GM12878 (cell line): Measurements from ENCODE around the gene LDLRAD4. TPM values are rescaled to one million over a fixed set of nuclear protein-coding genes. Genes with fewer than 3 reads are reported as not detected.

Experiments
- ATAC-seq: fragments of 200-7000 bp; cut with Tn5 transposase; 3 replicates; pipeline ENCODE4 v1.9.1; 2020; ENCODE audit warnings: mild to moderate bottlenecking, moderate library complexity
- BruUV-seq: library from RNA; stranded (reverse); fragments of 400-500 nt; replicated peaks from 2 replicates; lab custom pipeline; 2021; lab: Mats Ljungman, UMichigan
- CTCF ChIA-PET: fragments of 300-600 bp; sonication (Branson Sonifier 250); formaldehyde crosslinking; extraction: SDS; loops from one replicate; lab custom pipeline; 2021; ENCODE audit warnings: inconsistent platforms; lab: Yijun Ruan, JAX
- POLR2A ChIA-PET: fragments of 350-600 bp; formaldehyde crosslinking; extraction: SDS; loops from one replicate; lab custom pipeline; 2021; ENCODE audit warnings: inconsistent platforms; lab: Charles Lee
- RAD21 ChIA-PET: fragments of 300-600 bp; sonication (Branson Sonifier 250); formaldehyde crosslinking; loops from one replicate; lab custom pipeline; 2023; ENCODE audit warnings: antibody characterized with exemption; ENCODE audit not compliant: unreplicated experiment; lab: Charles Lee
- SMC1A ChIA-PET: fragments of 300-600 bp; sonication (Branson Sonifier 250); formaldehyde crosslinking; loops from one replicate; lab custom pipeline; 2023; ENCODE audit not compliant: unreplicated experiment, uncharacterized antibody; lab: Charles Lee
- DNase-seq: peaks from one replicate; pipeline ENCODE4 v3.0.0-alpha.2; 2011; ENCODE audit warnings: low read depth, low spot score
- FAIRE-seq: peaks from 3 replicates; lab custom pipeline; 2011; peaks lifted over from hg19 to GRCh38; lab: Jason Lieb, UNC
- H2AFZ ChIP-seq: 2 replicates; pipeline ENCODE4 v1.6.0; 2011; ENCODE audit warnings: low read depth, low read length, control low read depth; ENCODE audit not compliant: control insufficient read depth
- H3K27ac ChIP-seq: 2 replicates; pipeline ENCODE4 v1.5.1; 2011; ENCODE audit warnings: control low read depth; ENCODE audit not compliant: control insufficient read depth, insufficient read depth
- H3K27me3 ChIP-seq, 2 experiments: replicated peaks in 1 of 2; 2 replicates each; pipeline versions ENCODE4 v1.6.0 to v1.6.1; 2011; ENCODE audit warnings: low read length in 1 of 2; ENCODE audit not compliant: control insufficient read depth in 2 of 2, insufficient read depth in 2 of 2
- H3K36me3 ChIP-seq, 2 experiments: 2 replicates each; pipeline ENCODE4 v1.5.1; 2011; ENCODE audit warnings: low read length in 1 of 2; ENCODE audit not compliant: control insufficient read depth in 2 of 2, insufficient read depth in 2 of 2
- H3K4me1 ChIP-seq: 2 replicates; pipeline ENCODE4 v1.6.1; 2011; ENCODE audit warnings: mild to moderate bottlenecking, low read length, moderate library complexity, mixed read lengths; ENCODE audit not compliant: control insufficient read depth, insufficient read depth
- H3K4me2 ChIP-seq: 2 replicates; pipeline ENCODE4 v1.6.0; 2011; ENCODE audit warnings: control low read depth; ENCODE audit not compliant: control insufficient read depth, insufficient read depth
- H3K4me3 ChIP-seq: fragments of 200-600 bp; sonication (generic); 2 replicates; pipeline ENCODE4 v1.5.1; 2016
- H3K79me2 ChIP-seq: 2 replicates; pipeline ENCODE4 v1.6.0; 2011; ENCODE audit warnings: low read length; ENCODE audit not compliant: control insufficient read depth, insufficient read depth
- H3K9ac ChIP-seq: 2 replicates; pipeline ENCODE4 v1.8.0; 2011; ENCODE audit warnings: low read length, control low read depth, mixed read lengths; ENCODE audit not compliant: control insufficient read depth, insufficient read depth
- H3K9me3 ChIP-seq: replicated peaks from 3 replicates; pipeline ENCODE4 v1.5.1; 2011; ENCODE audit warnings: mild to moderate bottlenecking, low read length; ENCODE audit not compliant: control insufficient read depth, insufficient read depth
- H4K20me1 ChIP-seq: 2 replicates; pipeline ENCODE4 v1.6.0; 2011; ENCODE audit not compliant: control insufficient read depth, insufficient read depth
- ASH2L ChIP-seq: fragments of 300-600, 200-600 bp; sonication (generic); IDR thresholded peaks from 2 replicates; pipeline ENCODE4 v1.6.1; 2017; ENCODE audit warnings: low read depth, mild to moderate bottlenecking, borderline replicate concordance
- ATF2 ChIP-seq: IDR thresholded peaks from 2 replicates; pipeline ENCODE4 v1.6.1; 2012; ENCODE audit warnings: low read length, inconsistent platforms
- BCL3 ChIP-seq: IDR thresholded peaks from 2 replicates; pipeline ENCODE4 v1.6.1; 2011; ENCODE audit warnings: borderline replicate concordance, low read depth, mild to moderate bottlenecking, moderate library complexity, low read length; ENCODE audit not compliant: insufficient read depth, poor library complexity, severe bottlenecking
- CBFB ChIP-seq: IDR thresholded peaks from 2 replicates; pipeline ENCODE4 v1.6.1; 2016; ENCODE audit warnings: antibody characterized with exemption, low read depth
- CHD4 ChIP-seq: fragments of 200-600 bp; sonication (generic); IDR thresholded peaks from 2 replicates; pipeline ENCODE4 v1.6.1; 2016; ENCODE audit warnings: mild to moderate bottlenecking
- FOXK2 ChIP-seq: fragments of 450-650 bp; IDR thresholded peaks from 2 replicates; pipeline ENCODE4 v1.6.1; 2017; ENCODE audit warnings: mild to moderate bottlenecking, moderate library complexity
- FOXM1 ChIP-seq: IDR thresholded peaks from 2 replicates; pipeline ENCODE4 v1.6.1; 2012; ENCODE audit warnings: low read depth, mild to moderate bottlenecking, inconsistent platforms, low read length, moderate library complexity
- HCFC1 ChIP-seq: fragments of 150-350 bp; IDR thresholded peaks from 2 replicates; pipeline ENCODE4 v1.6.1; 2014; ENCODE audit warnings: low read length
- JUNB ChIP-seq: IDR thresholded peaks from 2 replicates; pipeline ENCODE4 v1.6.1; 2016; ENCODE audit warnings: antibody characterized with exemption, mild to moderate bottlenecking
- LARP7 ChIP-seq: fragments of 450-650 bp; IDR thresholded peaks from 2 replicates; pipeline ENCODE4 v1.6.1; 2017; ENCODE audit warnings: mild to moderate bottlenecking
- MLLT1 ChIP-seq: fragments of 450-650 bp; IDR thresholded peaks from 2 replicates; pipeline ENCODE4 v1.6.1; 2016; ENCODE audit warnings: mild to moderate bottlenecking
- NFYB ChIP-seq: IDR thresholded peaks from 2 replicates; pipeline ENCODE4 v1.6.1; 2011; ENCODE audit warnings: low read depth, mild to moderate bottlenecking, low read length, improper control_type of control experiment, moderate library complexity; ENCODE audit not compliant: insufficient read depth
- POU2F2 ChIP-seq: IDR thresholded peaks from 3 replicates; pipeline ENCODE4 v1.6.1; 2011; ENCODE audit warnings: low read depth, mild to moderate bottlenecking, low read length, borderline replicate concordance
- SIN3A ChIP-seq: IDR thresholded peaks from 2 replicates; pipeline ENCODE4 v1.6.1; 2012; ENCODE audit warnings: low read depth, low read length, improper control_type of control experiment
- TCF7 ChIP-seq: IDR thresholded peaks from 2 replicates; pipeline ENCODE4 v1.6.1; 2014; ENCODE audit warnings: antibody characterized with exemption, borderline replicate concordance
- USF2 ChIP-seq: IDR thresholded peaks from 2 replicates; pipeline ENCODE4 v1.6.1; 2011; ENCODE audit warnings: low read depth, low read length, improper control_type of control experiment, borderline replicate concordance
- WGBS: methylation state at CpG from one replicate; pipeline ENCODE4 v1.1.6; 2016; ENCODE audit warnings: low lambda C conversion rate; ENCODE audit not compliant: insufficient replicate concordance, insufficient coverage; ENCODE audit errors: missing lambda C conversion rate; 5-methylcytosine and 5-hydroxymethylcytosine counted together
- in situ Hi-C: fragments of 300-500 bp; cut with MboI; formaldehyde crosslinking; loops from 9 replicates; pipeline ENCODE4 v1.14.3; 2018; ENCODE audit warnings: mixed read lengths
- intact Hi-C: fragments of 100-400 bp; cut with micrococcal nuclease; formaldehyde crosslinking; loops from one replicate; pipeline ENCODE4 v1.14.2; 2022; ENCODE audit not compliant: unreplicated experiment
- polyA plus RNA-seq, 11 experiments: library from polyadenylated mRNA; depleted of rRNA in 4 of 11; unstranded in 6 of 11; stranded (reverse) in 5 of 11; fragments of >200 nt; fragmentation: Nextera tagmentation in 4 of 11; fragmentation: Illumina TruSeq in 1 of 11; extraction: Ambion mirVana in 4 of 11; extraction: Trizol in 1 of 11; gene quantifications; 1 replicate in 1 of 11; 2 replicates in 10 of 11; pipeline versions ENCODE4 v1.2.1 to v1.2.3, GENCODE V29; 2011 to 2016; ENCODE audit warnings: inconsistent platforms in 2 of 11, missing spikeins in 2 of 11, low read depth in 1 of 11
- total RNA-seq, 4 experiments: library from RNA; depleted of rRNA in 3 of 4; stranded (reverse); fragments of >200 nt in 3 of 4; fragmentation: Illumina TruSeq in 1 of 4; extraction: Trizol in 1 of 4; gene quantifications; 2 replicates each; pipeline versions ENCODE4 v1.2.1 to v1.2.3, GENCODE V29; 2013 to 2021

Gene LDLRAD4
- total and polyA plus RNA-seq, 10 of the 15 experiments (the other 5 are each of a cell fraction or from before 2014, with no cell fraction given), result 2.7 to 16.8 (median 11.2) TPM

GRCh38 chr18:13524054-13524453 is 305.5 kb downstream of the LDLRAD4 start:
- intact Hi-C loops (no loop called here), in situ Hi-C loops (no loop called here)
- ChIA-PET POLR2A (no interaction called here), RAD21 (interaction anchor here (1.8 kb wide), 1 partner anchor 308 kb away, joined by 5 read pairs; no protein-coding TSS in a partner anchor), SMC1A (interaction anchor here (1.5 kb wide), 1 partner anchor 308 kb away, joined by 4 read pairs; no protein-coding TSS in a partner anchor), CTCF (interaction anchor here (2.3 kb wide), 1 partner anchor 34 kb away, joined by 5 read pairs; no protein-coding TSS in a partner anchor)
- DNase-seq, result no peak
- Histone ChIP-seq H3K79me2 (no peaks in the 10 kb centered on the region), H3K4me3 (no peak overlapping the region), H3K36me3 (no peaks in the 10 kb centered on the region), H3K4me1 (no peaks in the 10 kb centered on the region), H2AFZ (no peak overlapping the region), H4K20me1 (no peaks in the 10 kb centered on the region), H3K27ac (no peak overlapping the region), H3K27me3 (peaks cover 0 to 3% of the 10 kb centered on the region in 2 experiments; a peak in 1 of 4 replicates), H3K4me2 (no peak overlapping the region), H3K9me3 (no peaks in the 10 kb centered on the region; the same call in 2 of the 3 replicates), H3K9ac (no peak overlapping the region)
- no TSS peak for BruUV-seq
- FAIRE-seq, result no peak
- WGBS, result 37% methylated on average over 5 of the region's 5 CpGs
- TF ChIP-seq NFYB (no peak), SIN3A (no peak), TCF7 (no peak), JUNB (no peak), MLLT1 (no peak), ASH2L (no peak), ATF2 (no peak), CBFB (no peak), CHD4 (no peak), BCL3 (no peak), USF2 (no peak), LARP7 (no peak), POU2F2 (no peak), FOXK2 (no peak), FOXM1 (no peak), HCFC1 (no peak)
- no peak for ATAC-seq
